ENCODE results near the gene CMTM4.
"Not testable (repeated sequence)": the region's sequence is repeated elsewhere in the genome, so short reads cannot be mapped to it uniquely, and the experiment has no call there.

The CMTM4 gene

DNA sequence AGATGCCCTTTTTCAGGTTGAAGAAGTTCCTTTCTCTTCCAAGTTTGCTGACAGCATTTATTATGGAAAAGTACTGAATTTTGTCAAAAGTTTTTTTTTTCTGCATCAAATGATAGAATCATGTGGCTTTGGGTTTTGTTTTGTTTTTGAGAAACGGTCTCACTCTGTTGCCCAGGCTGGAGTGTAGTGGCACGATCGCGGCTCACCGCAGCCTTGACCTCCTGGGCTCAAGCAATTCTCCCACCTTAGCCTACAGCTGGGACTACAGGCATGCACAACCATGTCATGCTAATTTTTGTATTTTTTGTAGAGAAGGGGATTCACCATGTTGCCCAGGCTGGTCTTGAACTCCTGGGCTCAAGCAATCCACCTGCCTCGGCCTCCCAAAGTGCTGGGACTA is 7.3 kb downstream of the CMTM4 start:
- Histone ChIP-seq H3K27me3 (ENCODE audit: control insufficient read depth, insufficient read depth, low read length) (no peaks in the 10 kb centered on the region), H3K9ac (ENCODE audit: low read depth, low read length) (no peak overlapping the region), H3K9me3 (replicated peaks; ENCODE audit: low read length) (no peaks in the 10 kb centered on the region), H3K36me3 (ENCODE audit: insufficient read depth, low read length) (no peaks in the 10 kb centered on the region), H3K4me1 (ENCODE audit: control insufficient read depth, insufficient read depth, low read length) (no peaks in the 10 kb centered on the region), H3K4me2 (ENCODE audit: low read length) (no peak overlapping the region), H3K4me3 (ENCODE audit: low read length) (no peak overlapping the region)

DNA sequence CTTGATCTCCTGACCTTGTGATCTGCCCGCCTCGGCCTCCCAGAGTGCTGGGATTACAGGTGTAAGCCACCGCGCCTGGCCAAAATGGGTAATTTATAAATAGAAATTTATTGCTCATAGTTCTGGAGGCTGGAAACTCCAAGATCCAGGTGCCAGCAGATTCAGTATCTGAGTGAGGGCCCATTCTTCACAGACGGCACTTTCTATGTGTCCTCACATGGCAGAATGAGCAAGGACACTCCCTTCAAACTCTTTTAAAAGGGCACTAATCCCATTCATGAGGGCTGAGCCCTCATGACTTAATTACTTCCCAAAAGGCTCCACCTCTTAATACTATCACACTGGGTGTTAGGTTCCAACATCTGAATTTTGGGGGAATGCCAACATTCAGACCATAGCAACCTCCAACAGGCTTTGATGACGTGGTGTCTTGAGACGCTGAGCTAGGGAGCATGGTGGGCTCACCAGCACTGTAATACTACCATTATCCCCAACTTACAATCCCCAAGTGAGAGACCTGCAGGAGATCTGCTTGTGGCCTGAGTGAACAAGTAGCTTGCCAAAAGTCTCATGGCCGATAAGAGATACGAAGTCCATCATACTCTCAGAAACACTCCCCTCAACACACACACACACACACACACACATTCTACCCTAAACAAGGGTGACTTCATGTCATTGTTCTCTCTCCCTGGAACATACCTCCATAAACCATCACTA is 8.5 kb downstream of the CMTM4 start:
- H3K4me2 ChIP-seq (ENCODE audit: low read length), result no peak overlapping the region
- no peaks in the 10 kb centered on the region for H3K36me3 ChIP-seq (ENCODE audit: insufficient read depth, low read length)
- no peaks in the 10 kb centered on the region for H3K4me1 ChIP-seq (ENCODE audit: control insufficient read depth, insufficient read depth, low read length)
- no peak overlapping the region for H3K4me3 ChIP-seq (ENCODE audit: low read length)
- no peaks in the 10 kb centered on the region for H3K9me3 ChIP-seq (replicated peaks; ENCODE audit: low read length)
- no peaks in the 10 kb centered on the region for H3K27me3 ChIP-seq (ENCODE audit: control insufficient read depth, insufficient read depth, low read length)
- H3K9ac ChIP-seq (ENCODE audit: low read depth, low read length), result no peak overlapping the region

- H3K4me3 ChIP-seq (ENCODE audit: low read length); H3K36me3 ChIP-seq (ENCODE audit: insufficient read depth, low read length); H3K27me3 ChIP-seq (ENCODE audit: control insufficient read depth, insufficient read depth, low read length); H3K9ac ChIP-seq (ENCODE audit: low read depth, low read length); H3K9me3 ChIP-seq (replicated peaks; ENCODE audit: low read length); H3K4me2 ChIP-seq (ENCODE audit: low read length): not testable (repeated sequence)
- H3K4me1 ChIP-seq (ENCODE audit: control insufficient read depth, insufficient read depth, low read length), result peaks cover 12% of the 10 kb centered on the region
Observed at GRCh38 chr16:66685501-66686115, 10.9 kb downstream of the CMTM4 start.

DNA sequence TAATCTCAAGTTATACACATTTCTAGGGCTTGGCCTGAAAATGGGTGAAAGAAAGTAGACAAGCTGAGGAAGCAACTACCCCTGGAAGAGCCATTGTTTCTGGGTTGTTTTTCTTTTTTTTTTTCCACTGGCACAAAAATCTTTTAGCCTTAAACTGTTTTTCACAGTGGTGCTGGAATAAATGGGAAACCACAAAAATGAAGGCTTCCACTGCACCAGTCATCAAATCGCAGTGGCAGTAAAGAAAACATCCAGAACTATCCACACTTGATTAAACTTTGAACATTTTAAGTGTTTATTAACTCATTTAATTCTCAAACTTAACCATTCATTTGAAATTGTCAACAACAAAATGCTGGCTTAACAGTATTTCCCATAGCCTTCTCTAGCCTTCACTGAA is 14.3 kb downstream of the CMTM4 start:
- peak overlapping the region; percentile 35 for H3K9ac ChIP-seq (ENCODE audit: low read depth, low read length)
- H3K4me3 ChIP-seq (ENCODE audit: low read length), result no peak overlapping the region
- no peaks in the 10 kb centered on the region for H3K9me3 ChIP-seq (replicated peaks; ENCODE audit: low read length)
- H3K36me3 ChIP-seq (ENCODE audit: insufficient read depth, low read length), result no peaks in the 10 kb centered on the region
- H3K4me2 ChIP-seq (ENCODE audit: low read length), result peak overlapping the region; percentile 30
- peaks cover 12% of the 10 kb centered on the region for H3K4me1 ChIP-seq (ENCODE audit: control insufficient read depth, insufficient read depth, low read length)
- no peaks in the 10 kb centered on the region for H3K27me3 ChIP-seq (ENCODE audit: control insufficient read depth, insufficient read depth, low read length)

DNA sequence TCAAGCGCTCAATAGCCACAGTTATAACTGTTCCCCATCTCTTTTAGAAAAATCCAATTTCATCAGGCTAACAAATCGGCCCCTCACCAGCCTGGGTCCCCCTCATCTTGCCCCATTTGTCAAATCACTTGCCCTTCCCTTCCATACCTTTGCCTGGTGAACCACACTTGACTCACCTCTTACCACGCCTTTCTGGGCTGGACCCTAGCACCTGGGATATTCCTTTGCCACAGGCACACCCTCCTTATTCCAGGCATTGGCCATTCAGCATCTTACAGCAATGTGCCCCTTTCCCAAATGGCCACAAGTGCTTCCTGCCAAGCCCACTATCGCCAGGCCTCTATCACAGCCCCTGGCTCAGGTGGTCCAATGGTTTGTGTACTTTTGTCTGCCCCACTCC is 14.9 kb downstream of the CMTM4 start:
- Histone ChIP-seq H3K36me3 (ENCODE audit: insufficient read depth, low read length) (no peaks in the 10 kb centered on the region), H3K27me3 (ENCODE audit: control insufficient read depth, insufficient read depth, low read length) (no peaks in the 10 kb centered on the region), H3K4me1 (ENCODE audit: control insufficient read depth, insufficient read depth, low read length) (peaks cover 12% of the 10 kb centered on the region), H3K4me2 (ENCODE audit: low read length) (no peak overlapping the region), H3K9me3 (replicated peaks; ENCODE audit: low read length) (no peaks in the 10 kb centered on the region), H3K9ac (ENCODE audit: low read depth, low read length) (no peak overlapping the region), H3K4me3 (ENCODE audit: low read length) (no peak overlapping the region)

DNA sequence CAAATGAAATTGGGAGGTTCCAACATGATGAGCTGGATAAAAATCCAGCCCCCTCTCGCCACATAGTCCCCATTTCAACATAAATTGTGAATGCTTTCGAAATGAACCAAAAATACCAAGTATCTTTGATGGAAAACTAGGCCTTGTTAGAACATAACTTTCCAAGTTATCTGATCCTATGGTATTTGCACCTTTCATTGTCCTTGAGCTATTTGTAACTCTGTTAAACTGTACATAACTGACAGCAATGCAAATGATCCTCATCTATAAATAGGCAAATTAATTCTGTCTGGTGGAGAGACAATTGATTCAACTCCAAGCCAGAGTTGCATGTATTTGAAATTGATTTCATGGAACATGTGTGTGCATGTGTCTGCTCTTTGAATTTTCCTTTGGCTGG is 18.2 kb downstream of the CMTM4 start:
- no peak overlapping the region for H3K9ac ChIP-seq (ENCODE audit: low read depth, low read length)
- no peaks in the 10 kb centered on the region for H3K36me3 ChIP-seq (ENCODE audit: insufficient read depth, low read length)

GRCh38 chr16:66677836-66678235 is 18.7 kb downstream of the CMTM4 start:
- H3K9ac ChIP-seq (ENCODE audit: low read depth, low read length), result no peak overlapping the region
- H3K4me3 ChIP-seq (ENCODE audit: low read length), result no peak overlapping the region
- no peaks in the 10 kb centered on the region for H3K9me3 ChIP-seq (replicated peaks; ENCODE audit: low read length)
- no peaks in the 10 kb centered on the region for H3K36me3 ChIP-seq (ENCODE audit: insufficient read depth, low read length)
- no peaks in the 10 kb centered on the region for H3K27me3 ChIP-seq (ENCODE audit: control insufficient read depth, insufficient read depth, low read length)
- H3K4me2 ChIP-seq (ENCODE audit: low read length), result no peak overlapping the region
- H3K4me1 ChIP-seq (ENCODE audit: control insufficient read depth, insufficient read depth, low read length), result peaks cover 12% of the 10 kb centered on the region

More for the DNA sequence above, 18.2 kb downstream of the CMTM4 start:
- Histone ChIP-seq H3K9me3 (replicated peaks; ENCODE audit: low read length) (no peaks in the 10 kb centered on the region), H3K4me2 (ENCODE audit: low read length) (no peak overlapping the region), H3K4me1 (ENCODE audit: control insufficient read depth, insufficient read depth, low read length) (peaks cover 12% of the 10 kb centered on the region), H3K4me3 (ENCODE audit: low read length) (no peak overlapping the region), H3K27me3 (ENCODE audit: control insufficient read depth, insufficient read depth, low read length) (no peaks in the 10 kb centered on the region)

- Histone ChIP-seq H3K4me2 (ENCODE audit: low read length) (no peak overlapping the region), H3K36me3 (ENCODE audit: insufficient read depth, low read length) (no peaks in the 10 kb centered on the region), H3K4me1 (ENCODE audit: control insufficient read depth, insufficient read depth, low read length) (peaks cover 6% of the 10 kb centered on the region), H3K9ac (ENCODE audit: low read depth, low read length) (no peak overlapping the region), H3K27me3 (ENCODE audit: control insufficient read depth, insufficient read depth, low read length) (no peaks in the 10 kb centered on the region), H3K4me3 (ENCODE audit: low read length) (no peak overlapping the region), H3K9me3 (replicated peaks; ENCODE audit: low read length) (no peaks in the 10 kb centered on the region)
Observed at GRCh38 chr16:66677179-66677578, 19.4 kb downstream of the CMTM4 start.

DNA sequence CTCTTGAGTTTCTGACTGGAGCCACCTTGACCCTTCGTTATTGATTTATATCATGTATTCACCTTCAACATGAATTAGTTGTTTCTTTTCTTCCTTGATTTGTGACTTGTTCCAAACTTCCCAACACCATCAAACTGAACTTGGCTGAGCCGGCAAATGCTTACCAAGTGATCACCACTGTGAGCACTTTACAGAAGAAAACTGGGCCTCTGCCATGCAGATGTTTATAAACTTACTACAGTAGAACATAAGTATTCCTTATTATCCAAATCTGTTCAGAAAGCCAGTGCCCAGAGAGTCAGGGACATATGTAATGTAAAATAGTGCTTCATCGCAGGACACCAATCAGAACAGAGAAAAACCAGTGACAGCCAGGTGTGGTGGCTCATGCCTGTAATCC is 19.9 kb downstream of the CMTM4 start:
- Histone ChIP-seq H3K9me3 (replicated peaks; ENCODE audit: low read length) (no peaks in the 10 kb centered on the region), H3K4me1 (ENCODE audit: control insufficient read depth, insufficient read depth, low read length) (peaks cover under 1% of the 10 kb centered on the region), H3K27me3 (ENCODE audit: control insufficient read depth, insufficient read depth, low read length) (no peaks in the 10 kb centered on the region), H3K9ac (ENCODE audit: low read depth, low read length) (no peak overlapping the region), H3K36me3 (ENCODE audit: insufficient read depth, low read length) (no peaks in the 10 kb centered on the region), H3K4me3 (ENCODE audit: low read length) (no peak overlapping the region), H3K4me2 (ENCODE audit: low read length) (no peak overlapping the region)

- H3K4me1 ChIP-seq (ENCODE audit: control insufficient read depth, insufficient read depth, low read length), result no peaks in the 10 kb centered on the region
- H3K9me3 ChIP-seq (replicated peaks; ENCODE audit: low read length), result no peaks in the 10 kb centered on the region
- no peak overlapping the region for H3K4me2 ChIP-seq (ENCODE audit: low read length)
- H3K27me3 ChIP-seq (ENCODE audit: control insufficient read depth, insufficient read depth, low read length), result no peaks in the 10 kb centered on the region
- no peaks in the 10 kb centered on the region for H3K36me3 ChIP-seq (ENCODE audit: insufficient read depth, low read length)
- no peak overlapping the region for H3K9ac ChIP-seq (ENCODE audit: low read depth, low read length)
- no peak overlapping the region for H3K4me3 ChIP-seq (ENCODE audit: low read length)
Observed at GRCh38 chr16:66673691-66674090, 22.9 kb downstream of the CMTM4 start.

- Histone ChIP-seq H3K4me1 (ENCODE audit: control insufficient read depth, insufficient read depth, low read length) (no peaks in the 10 kb centered on the region), H3K4me2 (ENCODE audit: low read length) (no peak overlapping the region), H3K9ac (ENCODE audit: low read depth, low read length) (no peak overlapping the region), H3K9me3 (replicated peaks; ENCODE audit: low read length) (no peaks in the 10 kb centered on the region), H3K27me3 (ENCODE audit: control insufficient read depth, insufficient read depth, low read length) (no peaks in the 10 kb centered on the region), H3K36me3 (ENCODE audit: insufficient read depth, low read length) (no peaks in the 10 kb centered on the region), H3K4me3 (ENCODE audit: low read length) (no peak overlapping the region)
Observed at GRCh38 chr16:66670691-66671388, 25.7 kb downstream of the CMTM4 start.
